GM12874 (cell line): ENCODE measurements around the gene NRAP.

ENCODE experiments used
- CTCF ChIP-seq: IDR thresholded peaks from 2 replicates; pipeline ENCODE4 v1.5.1; 2011; ENCODE audit warnings: low read depth, mild to moderate bottlenecking, control low read depth, low read length, moderate library complexity; ENCODE audit not compliant: insufficient read depth

Gene NRAP

GRCh38 chr10:113600569-113600968, 63.3 kb downstream of the NRAP start:
- TF ChIP-seq CTCF, result no peak

- TF ChIP-seq CTCF, result no peak
Measured at GRCh38 chr10:113594652-113595051, 69.2 kb downstream of the NRAP start.

- no peak for TF ChIP-seq CTCF
Measured at GRCh38 chr10:113592380-113592779, 71.5 kb downstream of the NRAP start.

GRCh38 chr10:113590581-113590980, 73.3 kb downstream of the NRAP start:
- TF ChIP-seq CTCF, result no peak

- no peak for TF ChIP-seq CTCF
Measured at GRCh38 chr10:113589201-113589770, 74.6 kb downstream of the NRAP start.

GRCh38 chr10:113585949-113586348, 77.9 kb downstream of the NRAP start:
- TF ChIP-seq CTCF, result no peak

- TF ChIP-seq CTCF, result no peak
Measured at GRCh38 chr10:113583571-113583970, 80.3 kb downstream of the NRAP start.
